HG02678 (cell line): ENCODE results near the gene ALDH1L1.

Experiments
- ATAC-seq: cut with Tn5 transposase; IDR thresholded peaks from one replicate; pipeline ENCODE4 v1.9.1; 2021; ENCODE audit warnings: mild to moderate bottlenecking, moderate library complexity; ENCODE audit not compliant: unreplicated experiment

The ALDH1L1 gene

DNA sequence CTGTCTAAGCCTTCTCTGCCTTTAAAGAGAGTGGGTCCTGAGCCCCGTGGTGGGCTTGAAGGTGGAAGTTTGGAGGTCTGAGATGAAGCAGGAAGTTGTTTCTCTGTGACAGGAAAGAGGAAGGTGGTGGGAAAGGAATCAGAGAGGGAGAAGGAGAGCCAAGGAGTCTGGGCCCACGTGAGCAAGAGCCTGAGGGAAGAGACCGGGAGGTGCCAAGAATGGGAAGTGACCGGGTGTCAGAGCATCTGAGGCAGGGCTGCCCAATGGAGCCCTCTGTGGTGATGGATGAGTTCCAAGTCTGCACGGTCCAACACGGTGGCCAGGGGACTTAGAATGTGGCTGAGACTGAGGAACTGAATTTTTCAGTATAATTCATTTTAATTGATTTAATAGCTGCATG, 24.6 kb downstream of the ALDH1L1 start:
- no peak for ATAC-seq

DNA sequence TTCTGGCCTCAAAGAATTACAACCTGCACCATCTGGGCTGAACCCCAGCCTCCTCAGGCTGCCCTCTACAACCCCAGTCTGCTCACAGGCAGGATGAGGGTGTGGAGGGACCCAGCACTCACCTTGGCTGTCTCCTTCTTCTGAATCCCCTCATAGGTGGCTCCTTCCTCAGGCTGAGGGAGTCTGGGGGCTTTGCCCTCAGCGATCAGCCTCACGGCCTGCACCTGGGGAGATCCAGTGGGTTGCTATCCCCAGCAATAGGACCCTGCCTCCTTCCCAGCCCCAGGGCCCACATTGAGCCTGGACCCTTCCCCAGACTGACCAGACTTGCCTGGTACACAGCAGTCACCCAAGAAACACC, 25.1 kb downstream of the ALDH1L1 start:
- no peak for ATAC-seq

DNA sequence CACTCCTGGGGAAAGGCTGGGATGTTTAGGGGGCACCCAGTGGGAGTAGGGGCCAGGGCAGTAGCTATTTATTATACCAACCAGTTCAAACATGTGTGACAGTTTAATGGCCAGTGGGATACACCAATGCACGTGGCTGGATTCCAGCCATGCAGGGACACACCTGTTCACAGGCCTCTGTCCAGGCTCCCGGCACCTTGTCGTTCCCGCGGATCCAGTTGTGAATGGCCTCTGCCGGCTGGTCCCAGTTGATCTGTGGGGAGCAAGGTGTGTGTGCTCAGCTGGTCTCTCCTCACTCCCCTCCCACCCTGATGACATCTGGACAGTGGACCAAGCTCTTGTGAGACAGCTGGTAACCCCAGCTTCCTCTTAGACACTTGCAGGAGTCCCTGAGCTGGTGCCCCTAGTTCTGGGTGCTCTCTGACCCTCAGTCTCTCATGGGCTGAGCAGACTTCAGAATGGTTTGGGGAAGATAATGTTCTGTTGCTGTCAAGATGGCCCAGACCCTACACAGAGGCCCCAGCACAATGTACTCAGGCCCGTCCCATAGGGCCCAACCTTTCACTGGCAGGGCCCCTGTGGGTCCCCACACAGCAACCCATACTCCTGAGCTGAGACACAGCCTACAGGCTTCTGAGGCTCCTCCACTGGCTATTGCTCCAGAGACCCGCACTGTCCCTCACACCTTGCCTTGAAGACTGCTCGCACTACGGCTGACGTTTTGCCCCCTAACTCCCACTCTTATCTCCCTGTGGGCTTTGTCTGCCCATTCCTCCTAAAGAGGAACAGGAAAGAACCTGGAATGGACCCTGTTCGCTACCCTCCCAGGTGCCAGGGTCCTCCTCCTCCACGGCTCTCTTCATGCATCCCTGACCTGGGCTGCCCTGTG, 25.8 kb downstream of the ALDH1L1 start:
- ATAC-seq = no peak

GRCh38 chr3:126153695-126154360, 26.6 kb downstream of the ALDH1L1 start:
- ATAC-seq = no peak

- no peak for ATAC-seq
These were observed 27.3 kb downstream of the ALDH1L1 start for GRCh38 chr3:126152901-126153694.

- no peak for ATAC-seq
These were observed 27.9 kb downstream of the ALDH1L1 start for GRCh38 chr3:126152458-126152857.

- ATAC-seq = no peak
These were observed 28.7 kb downstream of the ALDH1L1 start for GRCh38 chr3:126151562-126152302.

DNA sequence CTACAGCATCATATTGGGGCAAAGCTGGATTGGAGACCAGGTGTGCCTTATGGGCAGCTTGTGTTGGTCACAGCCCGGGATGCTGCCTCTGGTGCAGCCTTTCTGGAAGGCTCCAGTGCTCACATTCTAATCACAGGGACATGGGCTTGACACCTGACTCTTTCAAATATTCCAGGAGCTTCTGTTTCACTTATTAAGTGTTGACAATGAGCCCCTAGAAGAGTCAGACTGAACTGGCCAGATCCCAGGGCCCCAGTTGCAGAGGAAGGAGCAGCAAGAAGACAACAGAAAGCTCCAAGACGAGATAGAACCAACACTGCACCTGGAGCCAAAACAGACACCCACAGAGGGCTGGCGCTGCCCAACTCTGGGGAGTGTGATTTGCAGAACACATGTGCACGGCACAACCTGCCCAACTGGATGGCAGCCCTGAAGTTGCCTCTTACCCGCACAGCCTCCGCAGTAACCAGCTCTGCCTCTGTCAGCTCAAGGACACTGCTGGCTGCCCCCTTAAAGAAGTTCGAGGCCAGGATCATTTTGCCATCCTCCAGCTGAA, 30.3 kb downstream of the ALDH1L1 start:
- no peak for ATAC-seq

DNA sequence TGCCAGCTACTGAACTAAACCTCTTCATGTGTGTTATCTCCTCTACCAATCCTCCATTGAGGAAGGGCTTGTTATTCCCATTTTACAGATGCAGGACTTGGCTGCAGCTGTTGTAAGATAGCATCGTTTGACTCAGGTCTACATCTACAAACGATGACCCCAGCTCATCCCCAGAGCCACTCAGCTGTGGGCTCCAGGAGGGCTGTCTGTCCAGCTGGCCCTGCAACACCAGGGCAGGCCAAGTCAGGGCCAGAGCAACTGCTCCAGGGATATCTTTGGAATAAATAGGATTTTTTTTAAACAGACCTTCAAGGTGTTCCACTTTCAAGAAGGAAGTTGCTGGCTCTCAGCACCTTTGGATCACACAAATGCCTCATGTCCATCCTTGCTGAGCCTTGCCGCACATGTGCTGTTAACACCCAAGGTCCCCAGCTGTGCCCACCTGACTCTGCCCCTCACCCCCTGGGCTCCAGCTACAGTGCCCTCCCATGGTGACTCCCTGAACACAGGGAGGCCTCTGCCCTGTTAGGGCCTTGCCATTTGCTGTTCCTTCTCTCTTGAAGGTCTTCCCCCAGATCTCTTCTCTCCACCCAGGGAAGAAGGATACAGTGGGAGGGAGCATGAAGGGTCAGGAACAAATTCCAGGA, 31.0 kb downstream of the ALDH1L1 start:
- ATAC-seq = no peak

GRCh38 chr3:126147932-126148683, 32.3 kb downstream of the ALDH1L1 start:
- ATAC-seq = no peak

DNA sequence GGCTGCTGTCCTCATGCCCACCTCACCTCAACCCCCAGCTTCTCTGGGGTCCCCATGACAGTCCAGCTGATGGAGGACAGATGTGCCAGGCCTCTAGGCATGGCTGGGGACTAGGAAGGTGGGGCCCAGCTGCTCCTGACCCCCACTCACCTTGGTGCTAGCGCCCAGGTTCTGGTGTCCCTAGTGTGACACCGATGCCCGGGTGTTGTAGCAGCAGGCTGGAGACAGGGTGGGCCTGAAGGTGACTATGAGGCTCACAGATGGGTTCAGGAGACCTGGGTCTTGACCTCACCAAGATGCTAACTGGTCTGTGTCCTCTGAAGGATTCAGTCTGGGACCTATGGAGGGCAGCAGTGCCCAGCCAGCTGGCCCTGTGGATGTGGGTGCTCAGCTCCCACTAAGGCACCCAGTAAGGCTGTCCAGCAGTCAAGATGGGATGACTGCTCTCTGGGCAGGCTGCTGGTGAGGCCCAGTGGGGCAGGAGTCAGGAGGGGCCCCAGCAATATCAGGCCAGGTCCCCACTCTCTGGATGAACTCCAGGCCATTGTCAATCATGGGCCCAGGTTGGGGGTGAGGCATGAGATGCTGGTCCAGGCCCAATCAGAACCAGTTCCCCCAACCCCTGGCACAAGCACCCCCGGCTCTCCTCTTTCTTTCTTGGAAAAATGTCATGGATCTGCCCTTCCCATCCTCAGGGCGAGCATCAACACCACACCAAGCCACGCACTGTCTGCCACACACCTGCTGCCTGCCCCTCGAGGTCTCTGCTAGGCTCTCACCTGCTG, 33.0 kb downstream of the ALDH1L1 start:
- no peak for ATAC-seq

GRCh38 chr3:126146525-126147146, 33.8 kb downstream of the ALDH1L1 start:
- no peak for ATAC-seq

DNA sequence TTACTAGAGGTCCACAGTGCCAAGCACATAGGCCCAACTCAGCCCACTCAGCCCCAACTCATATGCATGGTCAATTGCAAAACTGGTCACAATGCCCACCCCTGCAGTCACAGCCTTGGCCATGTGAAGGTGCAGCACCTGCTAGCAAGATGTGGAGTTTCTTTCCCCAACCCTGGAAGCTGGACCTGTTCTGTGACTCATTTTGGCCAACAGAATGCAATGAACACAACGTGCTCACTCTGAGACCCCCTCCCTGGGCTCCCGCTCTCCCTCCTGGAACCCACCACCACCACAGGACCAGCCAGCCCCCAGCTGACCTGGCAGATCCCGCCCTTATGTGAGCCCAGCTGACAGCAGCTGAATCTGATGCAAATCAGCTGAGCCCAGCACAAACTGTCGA, 34.4 kb downstream of the ALDH1L1 start:
- no peak for ATAC-seq

- no peak for ATAC-seq
These were observed 37.7 kb downstream of the ALDH1L1 start for GRCh38 chr3:126142652-126143051.

GRCh38 chr3:126137490-126138130, 42.8 kb downstream of the ALDH1L1 start:
- ATAC-seq = no peak

DNA sequence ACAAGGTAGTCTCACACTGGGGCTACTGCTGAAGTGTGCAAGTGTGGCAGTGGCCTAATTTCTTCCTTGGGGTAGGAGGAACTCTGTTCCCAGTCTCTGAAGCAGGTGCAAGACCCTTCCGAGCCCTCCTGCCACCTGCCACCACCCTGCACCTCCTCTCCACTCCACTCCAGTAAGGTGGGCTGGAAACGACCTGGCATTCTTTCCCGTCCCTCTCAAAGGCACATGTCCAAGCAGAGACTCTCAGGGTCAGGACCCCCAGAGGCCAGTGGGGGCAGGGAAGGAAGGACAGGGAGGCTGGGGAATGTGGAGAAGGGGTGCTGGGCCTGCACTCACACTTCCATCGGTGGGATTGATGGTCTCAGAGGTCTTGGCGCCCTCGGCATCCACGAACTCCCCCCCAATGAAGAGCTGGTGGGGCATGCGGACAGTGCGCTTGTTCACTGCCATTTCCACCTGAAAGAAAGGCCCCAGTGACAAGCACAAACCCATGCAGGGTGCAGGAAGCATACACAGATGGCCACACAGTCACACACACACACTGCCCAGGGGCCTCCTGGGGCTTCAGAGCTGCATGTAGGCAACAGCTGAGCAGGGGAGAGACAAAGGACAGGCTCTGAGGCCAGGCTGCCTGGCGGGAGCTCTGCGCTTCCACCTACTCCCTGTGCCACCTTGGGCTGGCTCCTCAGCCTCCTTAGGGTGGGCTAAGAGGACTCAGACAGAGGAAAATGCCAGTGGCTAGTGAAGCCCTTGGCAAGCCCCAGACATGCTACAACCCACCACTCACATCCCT, 43.8 kb downstream of the ALDH1L1 start:
- no peak for ATAC-seq
